IPS-20b (cell line): ENCODE data around the gene POLD2.
A peak's percentile ranks its signal among the peaks of the same experiment; 100 is the strongest.

Experiments used
- H3K27ac ChIP-seq: one replicate; pipeline ENCODE4 v1.5.1; 2013; ENCODE audit warnings: low read length
- H3K27me3 ChIP-seq: 2 replicates; pipeline ENCODE4 v1.6.1; 2013; ENCODE audit warnings: mild to moderate bottlenecking, low read length, inconsistent platforms; ENCODE audit not compliant: insufficient read depth
- H3K36me3 ChIP-seq: 2 replicates; pipeline ENCODE4 v1.6.1; 2013; ENCODE audit warnings: low read depth, mild to moderate bottlenecking, inconsistent platforms, low read length, moderate library complexity; ENCODE audit not compliant: insufficient read depth
- H3K4me1 ChIP-seq: 2 replicates; pipeline ENCODE4 v1.6.1; 2013; ENCODE audit warnings: mild to moderate bottlenecking, control low read depth, inconsistent platforms, low read length, moderate library complexity; ENCODE audit not compliant: insufficient read depth
- H3K4me3 ChIP-seq: 2 replicates; pipeline ENCODE4 v1.5.1; 2013; ENCODE audit warnings: mild to moderate bottlenecking, low read length, inconsistent platforms
- H3K9ac ChIP-seq: 2 replicates; pipeline ENCODE4 v1.6.1; 2013; ENCODE audit warnings: low read depth, mild to moderate bottlenecking, inconsistent platforms, low read length, moderate library complexity
- H3K9me3 ChIP-seq: 2 replicates; pipeline ENCODE4 v1.6.1; 2013; ENCODE audit warnings: mild to moderate bottlenecking, low read depth, low read length, inconsistent platforms; ENCODE audit not compliant: insufficient read depth

POLD2 gene

DNA sequence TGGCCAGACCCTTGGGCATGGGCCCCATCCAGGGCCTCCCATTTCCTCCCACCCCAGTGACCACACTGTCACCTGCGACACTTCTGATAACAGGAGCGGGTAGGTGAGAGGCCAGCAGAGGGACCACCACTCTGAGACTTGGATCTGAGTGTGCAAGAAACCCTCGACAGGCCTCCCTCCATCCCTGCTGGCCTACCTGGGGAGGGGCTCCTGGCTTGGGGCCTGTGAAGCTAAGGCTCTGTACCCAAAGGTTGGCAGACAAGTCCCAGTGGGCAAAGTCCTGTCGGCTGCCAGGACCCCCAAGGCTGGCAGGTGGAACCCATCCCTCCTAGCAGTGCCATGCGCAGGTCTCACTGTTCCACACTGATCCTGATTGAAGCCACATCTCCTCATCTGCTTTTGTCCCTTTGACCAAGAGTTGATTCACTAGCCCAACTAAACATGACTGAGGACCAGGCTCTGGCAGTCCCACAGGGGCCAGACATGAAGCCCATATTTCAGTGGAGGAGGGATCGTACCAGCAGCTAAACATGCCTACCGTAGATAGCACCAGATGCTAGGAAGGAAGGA, 56.8 kb downstream of the POLD2 start:
- peaks cover 7% of the 10 kb centered on the region for H3K36me3 ChIP-seq
- H3K4me3 ChIP-seq, result peak overlapping the region; percentile 43; the same call in 1 of the 2 replicates
- no peak overlapping the region for H3K9ac ChIP-seq
- no peak overlapping the region for H3K27ac ChIP-seq
- H3K9me3 ChIP-seq, result no peaks in the 10 kb centered on the region
- peaks cover 13% of the 10 kb centered on the region; the same call in 1 of the 2 replicates for H3K4me1 ChIP-seq
- H3K27me3 ChIP-seq, result peaks cover 27% of the 10 kb centered on the region; the same call in 1 of the 2 replicates

DNA sequence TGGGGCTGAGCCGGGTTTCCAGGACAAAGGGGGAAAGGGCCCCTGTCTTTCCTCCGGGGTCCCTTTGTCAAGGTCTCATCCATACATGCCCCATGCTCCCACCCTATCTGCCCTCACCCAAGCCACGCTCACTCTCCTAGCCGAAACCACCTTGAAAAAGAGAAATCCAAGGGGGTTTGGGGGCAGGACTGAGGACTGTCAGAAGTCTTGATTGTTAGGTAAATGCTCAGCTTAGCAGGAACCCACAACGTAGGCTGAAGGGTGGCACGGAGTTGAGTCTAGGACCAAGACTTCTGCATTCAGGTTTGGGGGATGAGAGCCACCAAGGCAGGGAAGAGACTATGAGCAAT, 57.3 kb downstream of the POLD2 start:
- Histone ChIP-seq H3K4me1 (peaks cover 13% of the 10 kb centered on the region; the same call in 1 of the 2 replicates), H3K9me3 (no peaks in the 10 kb centered on the region), H3K36me3 (peaks cover 12% of the 10 kb centered on the region), H3K4me3 (peak overlapping the region; percentile 43; the same call in 1 of the 2 replicates), H3K27me3 (peaks cover 27% of the 10 kb centered on the region; the same call in 1 of the 2 replicates), H3K9ac (no peak overlapping the region; the same call in 1 of the 2 replicates), H3K27ac (no peak overlapping the region)

DNA sequence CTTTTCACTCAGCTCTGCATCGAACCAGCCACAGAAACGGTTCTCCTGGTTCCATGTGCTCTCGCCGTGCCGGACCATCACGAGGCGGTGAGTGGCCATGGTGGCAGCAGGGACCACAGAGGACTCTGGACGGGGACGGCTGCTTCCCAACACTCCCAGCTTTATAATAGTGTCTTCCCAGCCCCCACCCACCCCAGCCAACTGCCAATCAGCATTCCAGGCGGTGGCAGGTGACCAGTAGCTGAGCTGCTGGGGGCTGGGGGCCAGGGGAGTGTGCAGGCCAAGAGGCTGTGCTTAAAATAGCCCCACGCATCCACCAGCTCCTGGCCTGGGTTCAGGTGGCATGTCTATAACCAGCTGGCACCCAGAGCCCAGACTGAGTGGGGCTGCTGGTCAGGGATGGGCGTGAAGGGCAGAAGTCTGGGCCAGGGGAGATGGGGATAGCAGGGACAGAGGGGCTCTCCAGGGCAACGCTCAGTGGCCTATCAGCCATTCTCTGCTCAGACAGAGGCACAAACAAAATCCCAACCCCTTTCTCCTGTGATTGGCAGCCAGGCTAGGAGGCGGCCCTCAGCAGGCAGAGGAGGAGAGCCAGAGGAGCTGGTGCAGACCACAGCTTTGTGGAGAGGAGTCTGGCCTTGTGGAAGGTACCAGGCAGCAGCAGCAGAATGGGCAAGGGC, 57.8 kb downstream of the POLD2 start, which contains the start of gene PGAM2:
Gene PGAM2, minus strand, starts transcription at position 137 of the 680 bp plus-strand sequence. Its CDS starts 38 bp downstream, at position 99.
- Histone ChIP-seq H3K4me3 (peak within 1 kb of the TSS; percentile 43; the same call in 1 of the 2 replicates), H3K27ac (no peak within 1 kb of the TSS), H3K36me3 (peaks cover 17% of the 10 kb centered on the region), H3K9me3 (no peaks in the 10 kb centered on the region), H3K4me1 (peaks cover 13% of the 10 kb centered on the region; the same call in 1 of the 2 replicates), H3K27me3 (peaks cover 27% of the 10 kb centered on the region; the same call in 1 of the 2 replicates), H3K9ac (no peak within 1 kb of the TSS; the same call in 1 of the 2 replicates)

DNA sequence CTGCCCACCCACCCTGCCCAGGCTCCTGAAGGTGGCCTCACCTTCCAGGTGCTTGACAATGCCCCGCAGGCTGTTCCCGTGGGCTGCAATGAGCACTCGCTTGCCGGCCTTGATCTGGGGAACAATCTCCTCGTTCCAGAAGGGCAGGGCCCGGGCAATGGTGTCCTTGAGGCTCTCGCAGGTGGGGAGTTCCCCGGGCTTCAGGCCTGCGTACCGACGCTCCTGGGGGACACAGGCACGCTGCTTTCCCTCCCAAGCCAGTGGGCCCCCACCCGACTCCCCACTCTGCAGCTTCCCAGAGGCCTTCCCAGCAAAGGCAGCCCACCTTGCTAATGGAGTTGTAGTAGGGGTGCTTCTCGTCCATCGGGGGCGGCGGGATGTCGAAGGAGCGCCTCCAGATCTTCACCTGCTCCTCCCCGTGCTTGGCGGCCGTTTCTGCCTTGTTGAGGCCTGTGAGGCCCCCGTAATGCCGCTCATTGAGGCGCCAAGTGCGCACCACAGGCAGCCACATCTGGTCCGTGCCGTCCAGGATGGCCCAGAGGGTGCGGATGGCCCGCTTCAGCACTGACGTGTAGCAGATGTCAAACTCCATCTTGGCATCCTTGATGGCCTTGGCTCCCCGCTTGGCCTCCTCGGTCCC, 58.4 kb downstream of the POLD2 start:
- Histone ChIP-seq H3K27me3 (peaks cover 27% of the 10 kb centered on the region; the same call in 1 of the 2 replicates), H3K36me3 (peaks cover 24% of the 10 kb centered on the region), H3K9me3 (no peaks in the 10 kb centered on the region), H3K4me1 (peaks cover 13% of the 10 kb centered on the region; the same call in 1 of the 2 replicates), H3K9ac (no peak overlapping the region; the same call in 1 of the 2 replicates), H3K4me3 (peak overlapping the region; percentile 43; the same call in 1 of the 2 replicates), H3K27ac (no peak overlapping the region)
